HL-60 (cell line): ENCODE data around the gene USP31.

ENCODE experiments used
- DNase-seq, 2 experiments: peaks; one replicate each; pipeline ENCODE4 v3.0.0-alpha.2; 2010 to 2020; ENCODE audit warnings: low read depth in 1 of 2, low spot score in 1 of 2
- H3K27ac ChIP-seq: fragments of 250-450 bp; sonication (Bioruptor Pico); replicated peaks from 2 replicates; pipeline ENCODE4 v1.5.1; 2020; ENCODE audit warnings: mild to moderate bottlenecking, moderate library complexity
- H3K27me3 ChIP-seq: fragments of 250-450 bp; sonication (Bioruptor Pico); 2 replicates; pipeline ENCODE4 v1.5.1; 2021; ENCODE audit warnings: mild to moderate bottlenecking, moderate library complexity; ENCODE audit not compliant: insufficient read depth, poor library complexity, severe bottlenecking
- H3K4me3 ChIP-seq: replicated peaks from 2 replicates; pipeline ENCODE4 v1.5.1; 2011; ENCODE audit warnings: mild to moderate bottlenecking, control low read depth, low read length; ENCODE audit not compliant: insufficient read depth
- GABPA ChIP-seq: IDR thresholded peaks from 2 replicates; pipeline ENCODE4 v1.6.1; 2012; ENCODE audit warnings: low read depth
- POLR2AphosphoS5 ChIP-seq: IDR thresholded peaks from 2 replicates; pipeline ENCODE4 v1.6.1; 2012; ENCODE audit warnings: low read depth
- SPI1 ChIP-seq: IDR thresholded peaks from 2 replicates; pipeline ENCODE4 v1.6.1; 2012; ENCODE audit warnings: low read depth, mild to moderate bottlenecking, borderline replicate concordance
- TF ChIP-seq, protein P1 (sequence below): IDR thresholded peaks from 2 replicates; pipeline ENCODE4 v1.6.1; 2012; ENCODE audit warnings: low read depth; ENCODE audit not compliant: insufficient replicate concordance
- TF ChIP-seq, protein P2 (sequence below): IDR thresholded peaks from one replicate; pipeline ENCODE4 v1.5.1; 2011; ENCODE audit warnings: low read length, control low read depth, inconsistent platforms; ENCODE audit not compliant: insufficient read depth

USP31 gene

DNA sequence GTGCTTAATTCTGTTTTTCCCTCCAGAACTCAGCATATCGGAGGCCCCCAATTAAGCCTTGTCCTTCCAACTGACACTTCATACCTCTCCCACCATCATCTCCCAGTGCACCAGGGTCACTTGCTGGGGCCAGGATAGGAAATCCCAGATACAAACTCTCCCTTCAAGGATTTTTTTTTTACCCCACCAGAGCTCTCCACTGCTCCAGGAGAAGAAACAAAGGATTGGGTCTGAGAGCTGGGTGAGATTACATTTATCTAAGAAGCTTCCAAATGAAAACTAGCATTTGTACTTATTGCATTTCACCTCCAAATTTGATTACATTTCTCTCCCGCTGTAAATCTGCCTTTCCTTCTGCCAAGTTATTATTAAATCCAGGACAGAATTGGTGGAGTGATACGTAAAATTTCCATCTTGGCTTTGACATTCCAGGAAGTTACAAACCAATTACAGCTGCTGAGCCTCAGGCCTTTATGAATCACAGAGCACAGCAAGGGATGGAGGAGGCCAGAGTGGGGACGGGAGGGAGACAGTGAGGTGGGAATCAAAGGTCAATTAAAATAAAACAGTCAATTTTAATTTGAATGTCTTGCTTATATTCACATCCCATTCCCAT lies 123.5 kb downstream of the USP31 start:
- H3K4me3 ChIP-seq: no peak overlapping the region
- no peak for DNase-seq
- H3K27me3 ChIP-seq: peaks cover 2% of the 10 kb centered on the region
- H3K27ac ChIP-seq: no peak overlapping the region
- no peak for TF ChIP-seq SPI1
- TF ChIP-seq GABPA: no peak
- TF ChIP-seq, protein P1, sequence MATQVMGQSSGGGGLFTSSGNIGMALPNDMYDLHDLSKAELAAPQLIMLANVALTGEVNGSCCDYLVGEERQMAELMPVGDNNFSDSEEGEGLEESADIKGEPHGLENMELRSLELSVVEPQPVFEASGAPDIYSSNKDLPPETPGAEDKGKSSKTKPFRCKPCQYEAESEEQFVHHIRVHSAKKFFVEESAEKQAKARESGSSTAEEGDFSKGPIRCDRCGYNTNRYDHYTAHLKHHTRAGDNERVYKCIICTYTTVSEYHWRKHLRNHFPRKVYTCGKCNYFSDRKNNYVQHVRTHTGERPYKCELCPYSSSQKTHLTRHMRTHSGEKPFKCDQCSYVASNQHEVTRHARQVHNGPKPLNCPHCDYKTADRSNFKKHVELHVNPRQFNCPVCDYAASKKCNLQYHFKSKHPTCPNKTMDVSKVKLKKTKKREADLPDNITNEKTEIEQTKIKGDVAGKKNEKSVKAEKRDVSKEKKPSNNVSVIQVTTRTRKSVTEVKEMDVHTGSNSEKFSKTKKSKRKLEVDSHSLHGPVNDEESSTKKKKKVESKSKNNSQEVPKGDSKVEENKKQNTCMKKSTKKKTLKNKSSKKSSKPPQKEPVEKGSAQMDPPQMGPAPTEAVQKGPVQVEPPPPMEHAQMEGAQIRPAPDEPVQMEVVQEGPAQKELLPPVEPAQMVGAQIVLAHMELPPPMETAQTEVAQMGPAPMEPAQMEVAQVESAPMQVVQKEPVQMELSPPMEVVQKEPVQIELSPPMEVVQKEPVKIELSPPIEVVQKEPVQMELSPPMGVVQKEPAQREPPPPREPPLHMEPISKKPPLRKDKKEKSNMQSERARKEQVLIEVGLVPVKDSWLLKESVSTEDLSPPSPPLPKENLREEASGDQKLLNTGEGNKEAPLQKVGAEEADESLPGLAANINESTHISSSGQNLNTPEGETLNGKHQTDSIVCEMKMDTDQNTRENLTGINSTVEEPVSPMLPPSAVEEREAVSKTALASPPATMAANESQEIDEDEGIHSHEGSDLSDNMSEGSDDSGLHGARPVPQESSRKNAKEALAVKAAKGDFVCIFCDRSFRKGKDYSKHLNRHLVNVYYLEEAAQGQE: no peak
- TF ChIP-seq, protein P2, sequence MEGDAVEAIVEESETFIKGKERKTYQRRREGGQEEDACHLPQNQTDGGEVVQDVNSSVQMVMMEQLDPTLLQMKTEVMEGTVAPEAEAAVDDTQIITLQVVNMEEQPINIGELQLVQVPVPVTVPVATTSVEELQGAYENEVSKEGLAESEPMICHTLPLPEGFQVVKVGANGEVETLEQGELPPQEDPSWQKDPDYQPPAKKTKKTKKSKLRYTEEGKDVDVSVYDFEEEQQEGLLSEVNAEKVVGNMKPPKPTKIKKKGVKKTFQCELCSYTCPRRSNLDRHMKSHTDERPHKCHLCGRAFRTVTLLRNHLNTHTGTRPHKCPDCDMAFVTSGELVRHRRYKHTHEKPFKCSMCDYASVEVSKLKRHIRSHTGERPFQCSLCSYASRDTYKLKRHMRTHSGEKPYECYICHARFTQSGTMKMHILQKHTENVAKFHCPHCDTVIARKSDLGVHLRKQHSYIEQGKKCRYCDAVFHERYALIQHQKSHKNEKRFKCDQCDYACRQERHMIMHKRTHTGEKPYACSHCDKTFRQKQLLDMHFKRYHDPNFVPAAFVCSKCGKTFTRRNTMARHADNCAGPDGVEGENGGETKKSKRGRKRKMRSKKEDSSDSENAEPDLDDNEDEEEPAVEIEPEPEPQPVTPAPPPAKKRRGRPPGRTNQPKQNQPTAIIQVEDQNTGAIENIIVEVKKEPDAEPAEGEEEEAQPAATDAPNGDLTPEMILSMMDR: no peak
- TF ChIP-seq POLR2AphosphoS5: no peak

DNA sequence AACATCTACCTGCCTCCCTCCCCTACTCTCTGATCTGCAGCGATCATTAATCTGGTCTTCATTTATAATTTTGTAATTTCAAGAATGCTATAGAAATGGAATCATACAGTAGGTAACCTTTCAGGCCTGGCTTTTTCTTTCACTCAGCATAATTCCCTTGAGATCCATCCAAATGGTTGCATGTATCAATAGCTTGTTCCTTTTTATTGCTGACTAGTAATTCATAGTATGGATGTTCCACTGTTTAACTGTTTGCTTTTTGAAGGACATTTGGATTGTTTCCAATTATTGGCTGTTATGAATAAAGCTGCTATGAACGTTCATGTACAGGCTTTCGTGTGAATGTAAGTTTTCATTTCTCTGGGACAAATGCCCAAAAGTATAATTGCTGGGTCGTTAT lies 125.2 kb downstream of the USP31 start:
- DNase-seq: no peak
- H3K27ac ChIP-seq: no peak overlapping the region
- H3K27me3 ChIP-seq: peaks cover 2% of the 10 kb centered on the region
- TF ChIP-seq, protein P2: no peak
- no peak for TF ChIP-seq GABPA
- no peak for TF ChIP-seq POLR2AphosphoS5
- no peak for TF ChIP-seq SPI1
- TF ChIP-seq, protein P1: no peak
- no peak overlapping the region for H3K4me3 ChIP-seq

DNA sequence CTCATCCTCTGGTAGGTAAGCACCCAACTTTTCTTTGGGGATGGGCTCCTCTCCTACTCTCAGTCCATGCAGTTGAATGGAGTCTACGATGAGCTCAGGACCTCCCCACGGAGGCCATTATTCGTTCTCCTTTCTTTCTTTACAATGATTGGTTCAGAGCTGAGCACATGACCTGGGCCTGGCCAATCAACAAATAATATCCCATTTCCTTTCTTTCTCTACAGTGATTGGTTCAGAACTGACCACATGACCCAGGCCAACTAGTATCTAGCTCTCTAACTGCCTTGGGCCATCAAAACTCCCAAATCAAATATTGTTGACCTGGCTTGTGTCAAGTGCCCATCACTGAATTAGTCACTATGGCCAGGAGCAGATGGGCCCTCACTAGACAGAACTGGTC lies 129.2 kb downstream of the USP31 start:
- no peak overlapping the region for H3K4me3 ChIP-seq
- TF ChIP-seq, protein P2: no peak
- TF ChIP-seq SPI1 (no peak), GABPA (no peak), POLR2AphosphoS5 (no peak)
- TF ChIP-seq, protein P1: no peak
- no peak for DNase-seq
- H3K27ac ChIP-seq: no peak overlapping the region
- no peaks in the 10 kb centered on the region for H3K27me3 ChIP-seq
